Mucosa of stomach (tissue), 1 donor: Measurements from ENCODE around the gene PIPOX.

Source experiments
- H3K27me3 ChIP-seq: one replicate; pipeline ENCODE4 v1.7.0; 2013; ENCODE audit warnings: mild to moderate bottlenecking, low read length; ENCODE audit not compliant: control insufficient read depth, insufficient read depth
- H3K36me3 ChIP-seq: one replicate; pipeline ENCODE4 v1.7.0; 2013; ENCODE audit warnings: low read length; ENCODE audit not compliant: control insufficient read depth, insufficient read depth
- H3K4me1 ChIP-seq: one replicate; pipeline ENCODE4 v1.7.0; 2013; ENCODE audit warnings: mild to moderate bottlenecking, low read length; ENCODE audit not compliant: control insufficient read depth, insufficient read depth
- H3K4me3 ChIP-seq: one replicate; pipeline ENCODE4 v1.7.0; 2013; ENCODE audit warnings: low read length
- H3K9ac ChIP-seq: one replicate; pipeline ENCODE4 v1.7.0; 2013; ENCODE audit warnings: mild to moderate bottlenecking, low read length, moderate library complexity
- H3K9me3 ChIP-seq: one replicate; pipeline ENCODE4 v1.7.0; 2013; ENCODE audit warnings: mild to moderate bottlenecking, low read length, moderate library complexity; ENCODE audit not compliant: control insufficient read depth
- donor health status: Pancreatic carcinoma.

PIPOX gene

DNA sequence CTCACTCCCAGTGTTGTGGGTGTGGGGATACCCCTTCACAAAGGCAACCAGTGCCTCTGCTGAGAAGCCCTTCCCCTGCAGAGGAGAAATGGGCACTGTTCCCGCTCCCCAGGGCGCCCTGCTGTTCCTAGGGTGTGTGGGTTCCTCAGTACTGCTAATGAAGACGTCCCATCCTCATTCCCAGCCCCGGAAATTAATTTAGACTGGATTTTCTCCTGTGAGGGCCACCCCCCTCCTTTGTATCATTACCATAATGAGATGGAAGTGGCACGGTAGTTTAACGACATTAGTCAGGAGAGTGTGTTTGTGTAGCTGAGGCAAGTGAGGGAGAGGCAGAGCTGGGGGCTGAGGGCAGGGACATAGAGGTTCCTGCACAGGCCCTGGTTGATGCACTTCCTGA, 53.2 kb downstream of the PIPOX start:
- Histone ChIP-seq H3K9me3 (no peaks in the 10 kb centered on the region), H3K9ac (no peak overlapping the region), H3K4me1 (no peaks in the 10 kb centered on the region), H3K4me3 (no peak overlapping the region), H3K36me3 (peaks cover 11% of the 10 kb centered on the region), H3K27me3 (no peaks in the 10 kb centered on the region)

DNA sequence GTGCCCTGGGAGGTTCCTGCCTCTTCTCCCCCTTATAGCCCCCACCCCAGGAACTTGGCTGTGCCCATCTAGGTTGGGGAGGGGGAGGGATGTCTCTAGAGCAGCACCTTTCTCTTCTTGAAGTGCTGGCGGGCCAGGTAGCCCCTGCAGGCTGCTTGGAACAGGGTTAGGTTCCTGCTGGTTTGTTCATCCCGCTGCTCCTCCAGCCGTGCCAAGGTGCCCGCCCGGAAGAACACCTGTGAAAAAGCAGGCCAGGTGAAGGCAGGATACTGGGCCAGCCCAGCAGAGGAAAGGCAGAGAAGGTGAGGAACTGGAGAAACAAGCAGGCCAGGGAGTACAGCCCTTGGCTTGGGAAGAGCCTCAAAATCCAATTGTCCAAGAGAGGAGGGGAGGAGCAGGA, 56.6 kb downstream of the PIPOX start:
- Histone ChIP-seq H3K36me3 (peaks cover 25% of the 10 kb centered on the region), H3K9ac (no peak overlapping the region), H3K27me3 (no peaks in the 10 kb centered on the region), H3K4me1 (no peaks in the 10 kb centered on the region), H3K4me3 (no peak overlapping the region), H3K9me3 (no peaks in the 10 kb centered on the region)

DNA sequence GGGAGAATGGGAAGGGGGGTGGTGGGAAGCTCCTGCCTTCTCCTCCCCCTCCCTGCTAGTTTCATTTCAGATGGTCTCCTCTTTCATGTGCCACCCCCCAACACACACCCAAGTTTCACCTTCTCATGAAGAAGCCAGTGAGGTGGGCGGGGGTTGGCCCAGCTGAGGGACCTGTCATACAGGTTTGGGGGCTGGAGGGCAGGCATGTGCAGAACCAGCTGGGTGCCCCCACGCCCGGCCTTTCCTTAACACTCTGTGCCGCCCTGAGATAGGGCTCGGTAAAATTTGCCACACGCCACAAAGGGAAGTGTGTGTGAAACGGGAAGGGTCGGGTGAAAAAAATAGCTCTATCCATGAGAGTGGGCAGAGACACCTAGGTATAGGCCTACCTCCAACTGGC, 57.4 kb downstream of the PIPOX start:
- Histone ChIP-seq H3K9ac (no peak overlapping the region), H3K36me3 (peaks cover 25% of the 10 kb centered on the region), H3K9me3 (no peaks in the 10 kb centered on the region), H3K27me3 (no peaks in the 10 kb centered on the region), H3K4me3 (no peak overlapping the region), H3K4me1 (no peaks in the 10 kb centered on the region)

DNA sequence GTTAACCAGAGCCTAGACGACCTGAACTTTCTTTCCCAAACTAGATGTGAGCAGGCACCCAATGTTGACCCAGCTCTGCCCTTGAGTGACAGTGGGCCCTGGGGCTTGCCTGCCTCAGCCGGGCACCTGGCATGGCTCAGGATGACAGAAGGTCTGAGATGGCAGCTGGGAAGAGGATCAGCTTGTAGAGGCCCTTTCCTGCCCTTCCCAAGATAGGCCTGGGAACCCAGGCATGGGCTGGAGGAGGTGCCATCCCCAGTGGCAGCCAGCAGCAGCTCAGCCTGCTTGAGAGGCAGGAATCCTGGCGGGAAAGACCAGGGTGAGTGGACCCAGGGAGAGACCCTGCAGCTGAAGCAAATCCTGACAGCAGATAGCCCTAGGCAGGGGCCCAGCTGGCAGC, 59.1 kb downstream of the PIPOX start:
- H3K4me1 ChIP-seq: no peaks in the 10 kb centered on the region
- no peaks in the 10 kb centered on the region for H3K27me3 ChIP-seq
- H3K36me3 ChIP-seq: peaks cover 30% of the 10 kb centered on the region
- H3K9me3 ChIP-seq: no peaks in the 10 kb centered on the region
- no peak overlapping the region for H3K9ac ChIP-seq
- H3K4me3 ChIP-seq: no peak overlapping the region

DNA sequence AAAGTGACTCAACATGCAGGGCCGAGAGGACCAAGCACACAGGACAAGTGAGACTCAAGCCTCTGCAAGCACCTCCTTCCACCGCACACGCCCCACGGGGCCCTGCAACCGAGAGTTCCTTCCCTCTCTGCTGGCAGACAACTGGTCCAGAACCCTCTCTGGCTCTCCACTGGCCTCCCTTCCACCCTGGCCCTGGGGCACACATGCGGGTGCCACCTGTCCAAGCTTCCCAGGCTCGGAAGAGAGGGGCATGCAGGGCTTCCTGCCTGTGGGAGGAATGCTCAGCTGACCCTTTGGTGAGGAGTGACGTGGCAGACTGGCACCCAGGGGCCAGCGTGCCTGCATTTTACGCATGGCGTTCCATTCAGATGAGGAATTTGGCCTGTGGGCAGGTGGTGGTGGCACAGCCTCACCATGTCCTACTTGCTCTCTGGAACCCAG, 59.8 kb downstream of the PIPOX start:
- Histone ChIP-seq H3K27me3 (no peaks in the 10 kb centered on the region), H3K36me3 (peaks cover 30% of the 10 kb centered on the region), H3K9me3 (no peaks in the 10 kb centered on the region), H3K9ac (no peak overlapping the region), H3K4me3 (no peak overlapping the region), H3K4me1 (no peaks in the 10 kb centered on the region)

DNA sequence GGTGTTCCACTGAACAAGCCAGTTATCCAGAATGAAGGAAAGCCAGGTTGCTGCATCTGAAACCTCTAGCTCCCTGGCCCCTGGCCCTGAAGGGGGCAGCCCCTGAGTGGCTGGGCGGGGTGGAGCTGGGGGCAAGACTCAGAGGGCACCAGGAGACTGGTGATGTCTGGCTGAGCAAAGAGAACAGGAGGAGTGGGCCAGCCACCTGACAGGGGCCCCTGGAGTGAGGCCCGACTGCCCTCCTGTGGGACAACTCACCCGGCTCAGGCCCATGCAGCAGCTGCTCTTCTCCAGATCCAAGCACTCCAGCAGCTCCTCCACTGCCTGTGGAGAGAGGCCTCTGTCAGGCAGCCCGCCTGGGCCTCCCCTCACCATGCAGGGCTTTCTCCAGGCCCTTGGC, 60.4 kb downstream of the PIPOX start:
- H3K36me3 ChIP-seq: peaks cover 25% of the 10 kb centered on the region
- no peak overlapping the region for H3K4me3 ChIP-seq
- no peaks in the 10 kb centered on the region for H3K27me3 ChIP-seq
- H3K9me3 ChIP-seq: no peaks in the 10 kb centered on the region
- peaks cover 5% of the 10 kb centered on the region for H3K4me1 ChIP-seq
- H3K9ac ChIP-seq: no peak overlapping the region
